T-helper 1 cell treated with Interleukin-12 subunit alpha and Interleukin-12 subunit beta and Interleukin-4 antibody, amounts not matched to agents 30 μg/mL and 1 μg/mL, for 36 hours (primary cell): Measurements from ENCODE around the gene SSPN.

Experiments
- H3K27ac Mint-ChIP-seq: one replicate; pipeline ENCODE4 v1.8.0; 2021; ENCODE audit warnings: mild to moderate bottlenecking, mixed read lengths
- H3K27me3 Mint-ChIP-seq: one replicate; pipeline ENCODE4 v1.8.0; 2021; ENCODE audit warnings: low read depth, mixed read lengths
- H3K36me3 Mint-ChIP-seq: one replicate; pipeline ENCODE4 v1.8.0; 2021; ENCODE audit warnings: low read depth, mixed read lengths
- H3K4me1 Mint-ChIP-seq: one replicate; pipeline ENCODE4 v1.8.0; 2021; ENCODE audit warnings: low read depth, mixed read lengths
- H3K4me3 Mint-ChIP-seq: one replicate; pipeline ENCODE4 v1.8.0; 2021; ENCODE audit warnings: mild to moderate bottlenecking, moderate library complexity, mixed read lengths
- H3K9me3 Mint-ChIP-seq: one replicate; pipeline ENCODE4 v1.8.0; 2021; ENCODE audit warnings: mixed read lengths

Gene SSPN

DNA sequence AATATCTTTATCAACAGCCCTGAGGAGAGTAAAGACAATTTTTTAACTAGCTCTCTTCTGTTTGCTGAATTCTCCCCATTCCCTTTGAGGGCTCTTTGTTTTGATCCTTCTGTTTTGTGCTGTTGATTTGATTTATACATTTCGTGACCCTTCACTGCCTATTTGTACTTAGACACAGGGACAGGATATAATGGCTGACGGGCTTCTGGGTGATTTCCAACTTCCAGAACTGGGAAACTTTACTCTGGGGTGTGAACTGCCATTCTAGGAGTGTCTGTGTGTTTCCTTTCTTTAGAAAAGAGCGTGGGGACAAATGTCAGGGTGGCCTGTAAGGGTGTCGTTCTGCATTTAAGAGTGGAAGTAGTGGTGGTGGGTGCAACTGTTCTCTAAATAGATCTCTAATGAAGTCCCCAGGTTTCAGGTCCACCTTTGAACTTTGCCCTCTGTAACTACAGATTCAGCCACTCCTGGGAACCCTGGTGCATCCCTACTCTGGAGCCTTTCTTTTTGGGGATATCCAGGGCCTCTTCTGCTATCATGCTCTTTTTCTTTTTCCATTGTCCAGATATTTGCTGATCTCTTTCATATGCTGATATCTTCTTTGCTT, 22.3 kb upstream of the SSPN start:
- H3K27me3 Mint-ChIP-seq: peaks cover 18% of the 10 kb centered on the region
- no peaks in the 10 kb centered on the region for H3K36me3 Mint-ChIP-seq
- H3K4me3 Mint-ChIP-seq: no peak overlapping the region
- H3K4me1 Mint-ChIP-seq: no peaks in the 10 kb centered on the region
- no peaks in the 10 kb centered on the region for H3K9me3 Mint-ChIP-seq
- H3K27ac Mint-ChIP-seq: no peak overlapping the region

GRCh38 chr12:26176725-26177124, 18.6 kb upstream of the SSPN start:
- Mint-ChIP-seq H3K4me3 (no peak overlapping the region), H3K9me3 (no peaks in the 10 kb centered on the region), H3K36me3 (no peaks in the 10 kb centered on the region), H3K27ac (no peak overlapping the region), H3K4me1 (no peaks in the 10 kb centered on the region), H3K27me3 (peaks cover 31% of the 10 kb centered on the region)

DNA sequence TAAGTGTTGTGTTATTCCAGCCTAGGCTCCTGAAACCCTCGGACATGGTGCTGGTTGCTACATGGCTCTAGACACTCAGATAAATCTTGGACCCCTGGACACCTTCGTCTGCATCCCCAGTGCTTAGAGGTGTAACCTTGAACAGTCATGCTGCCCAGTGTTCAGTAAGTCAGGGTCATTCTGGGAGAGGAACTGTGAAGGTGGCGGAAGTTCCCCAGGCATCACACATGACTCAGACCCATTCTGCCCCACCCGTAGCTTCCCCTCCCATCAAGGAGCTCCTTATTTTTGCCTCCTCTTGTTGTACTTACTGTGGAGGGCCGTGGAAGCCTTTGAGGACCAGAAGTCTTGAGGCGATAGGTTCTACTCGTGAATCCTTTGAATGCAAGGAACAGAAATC, 18.1 kb upstream of the SSPN start:
- Mint-ChIP-seq H3K9me3 (no peaks in the 10 kb centered on the region), H3K36me3 (no peaks in the 10 kb centered on the region), H3K4me1 (no peaks in the 10 kb centered on the region), H3K27ac (no peak overlapping the region), H3K4me3 (no peak overlapping the region), H3K27me3 (peaks cover 34% of the 10 kb centered on the region)

DNA sequence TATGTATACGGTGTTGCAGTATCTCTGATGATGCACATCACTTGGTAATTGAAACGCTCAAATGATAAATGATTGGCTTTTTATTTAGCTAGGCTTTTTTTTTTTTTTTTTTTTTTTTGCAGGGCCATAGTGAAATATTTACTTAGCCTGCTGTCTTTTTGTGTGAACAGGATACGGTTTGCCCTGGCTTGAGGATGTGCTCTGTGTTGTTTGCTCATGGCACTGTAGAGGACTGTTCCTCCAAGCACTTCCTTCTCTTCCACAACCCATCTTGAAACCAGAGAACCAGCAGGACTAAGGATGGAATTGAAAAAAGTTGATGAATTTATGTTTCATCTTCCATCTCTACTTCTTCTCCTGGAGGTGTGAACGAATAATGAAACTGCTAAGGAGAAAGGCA, 15.5 kb upstream of the SSPN start:
- H3K27me3 Mint-ChIP-seq: peaks cover 38% of the 10 kb centered on the region

GRCh38 chr12:26182377-26182776, 13.0 kb upstream of the SSPN start:
- H3K27me3 Mint-ChIP-seq: peaks cover 38% of the 10 kb centered on the region

More for the DNA sequence above, 15.5 kb upstream of the SSPN start:
- H3K9me3 Mint-ChIP-seq: no peaks in the 10 kb centered on the region
- no peaks in the 10 kb centered on the region for H3K4me1 Mint-ChIP-seq
- H3K27ac Mint-ChIP-seq: no peak overlapping the region
- no peaks in the 10 kb centered on the region for H3K36me3 Mint-ChIP-seq
- no peak overlapping the region for H3K4me3 Mint-ChIP-seq

GRCh38 chr12:26185532-26186320, 9.6 kb upstream of the SSPN start:
- Mint-ChIP-seq H3K27ac (no peak overlapping the region), H3K4me3 (no peak overlapping the region), H3K4me1 (no peaks in the 10 kb centered on the region), H3K27me3 (peaks cover 46% of the 10 kb centered on the region), H3K36me3 (no peaks in the 10 kb centered on the region), H3K9me3 (no peaks in the 10 kb centered on the region)

More at GRCh38 chr12:26182377-26182776, 13.0 kb upstream of the SSPN start:
- Mint-ChIP-seq H3K4me1 (no peaks in the 10 kb centered on the region), H3K36me3 (no peaks in the 10 kb centered on the region), H3K27ac (no peak overlapping the region), H3K4me3 (no peak overlapping the region), H3K9me3 (no peaks in the 10 kb centered on the region)

- no peak overlapping the region for H3K27ac Mint-ChIP-seq
- no peaks in the 10 kb centered on the region for H3K9me3 Mint-ChIP-seq
- H3K36me3 Mint-ChIP-seq: no peaks in the 10 kb centered on the region
- no peaks in the 10 kb centered on the region for H3K4me1 Mint-ChIP-seq
- H3K27me3 Mint-ChIP-seq: peaks cover 45% of the 10 kb centered on the region
- H3K4me3 Mint-ChIP-seq: no peak overlapping the region
These were observed 8.2 kb upstream of the SSPN start for GRCh38 chr12:26187014-26187798.

DNA sequence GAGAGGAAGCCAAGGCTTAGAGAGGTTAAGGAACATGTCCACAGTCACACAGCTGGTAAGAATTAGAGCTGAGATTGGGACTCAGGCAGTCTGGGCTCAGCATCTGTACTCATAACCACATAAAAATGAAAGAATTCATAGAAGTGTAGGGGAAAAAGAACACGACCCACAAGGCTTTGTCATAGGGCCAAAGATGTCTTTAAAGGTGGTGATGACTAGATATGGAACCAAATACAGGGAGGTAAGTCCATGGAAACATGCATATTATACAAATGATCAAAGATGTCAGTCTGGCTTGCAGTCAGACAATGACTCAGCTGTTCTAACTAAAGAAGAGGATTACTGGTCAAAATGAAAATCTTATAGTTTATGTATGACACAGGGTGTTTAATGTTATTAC, 7.2 kb upstream of the SSPN start:
- Mint-ChIP-seq H3K27me3 (peaks cover 47% of the 10 kb centered on the region), H3K4me1 (no peaks in the 10 kb centered on the region), H3K36me3 (no peaks in the 10 kb centered on the region), H3K9me3 (no peaks in the 10 kb centered on the region), H3K4me3 (no peak overlapping the region), H3K27ac (no peak overlapping the region)

DNA sequence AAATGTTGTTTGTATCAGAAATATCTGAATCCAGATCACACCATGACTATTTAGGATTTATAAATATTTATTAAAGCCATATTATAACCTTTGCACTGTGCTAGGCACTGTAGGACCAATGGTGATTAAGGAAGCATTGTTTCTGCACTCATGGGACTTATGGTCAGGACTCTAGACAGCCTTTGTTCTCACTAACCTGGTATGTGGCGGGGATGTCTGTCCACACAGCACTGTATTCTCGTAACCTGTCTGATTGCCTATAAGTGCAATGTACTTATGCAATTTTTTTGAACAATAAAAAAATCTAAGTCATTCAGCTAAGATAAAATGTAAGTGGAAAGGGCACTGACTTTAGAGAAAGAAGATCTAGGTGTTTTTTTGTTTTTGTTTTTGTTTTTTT, 6.7 kb upstream of the SSPN start:
- Mint-ChIP-seq H3K27me3 (peaks cover 46% of the 10 kb centered on the region), H3K4me3 (no peak overlapping the region), H3K36me3 (no peaks in the 10 kb centered on the region), H3K9me3 (no peaks in the 10 kb centered on the region), H3K4me1 (no peaks in the 10 kb centered on the region), H3K27ac (no peak overlapping the region)

GRCh38 chr12:26192142-26192541, 3.2 kb upstream of the SSPN start:
- Mint-ChIP-seq H3K4me3 (no peak overlapping the region), H3K9me3 (no peaks in the 10 kb centered on the region), H3K27me3 (peaks cover 72% of the 10 kb centered on the region), H3K36me3 (no peaks in the 10 kb centered on the region), H3K27ac (no peak overlapping the region), H3K4me1 (peaks cover 5% of the 10 kb centered on the region)

- Mint-ChIP-seq H3K4me3 (no peak overlapping the region), H3K36me3 (no peaks in the 10 kb centered on the region), H3K27me3 (peaks cover 75% of the 10 kb centered on the region), H3K4me1 (peaks cover 5% of the 10 kb centered on the region), H3K9me3 (no peaks in the 10 kb centered on the region), H3K27ac (no peak overlapping the region)
These were observed 1.8 kb upstream of the SSPN start for GRCh38 chr12:26193539-26193938.

- Mint-ChIP-seq H3K9me3 (no peaks in the 10 kb centered on the region), H3K4me1 (peaks cover 5% of the 10 kb centered on the region), H3K27me3 (peaks cover 66% of the 10 kb centered on the region), H3K27ac (no peak overlapping the region), H3K36me3 (no peaks in the 10 kb centered on the region), H3K4me3 (peak overlapping the region; percentile 62)
These were observed 458 bp downstream of the SSPN start for GRCh38 chr12:26195641-26196420.

DNA sequence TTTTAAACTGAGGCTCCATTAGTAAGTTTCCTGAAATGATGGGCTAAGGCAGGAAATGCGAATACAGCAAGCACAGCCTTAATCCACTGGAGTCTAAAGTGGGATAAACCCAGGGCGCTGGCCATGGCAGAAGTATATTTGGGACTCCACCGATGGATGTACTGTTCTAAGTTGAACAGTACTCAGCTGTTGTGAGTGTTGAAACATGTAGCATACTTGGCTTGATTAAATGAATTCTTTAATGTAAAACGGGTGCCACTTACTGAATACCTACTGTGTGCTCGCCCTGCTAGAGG, 996 bp downstream of the SSPN start:
- Mint-ChIP-seq H3K27ac (no peak overlapping the region), H3K27me3 (peaks cover 60% of the 10 kb centered on the region), H3K4me3 (no peak overlapping the region), H3K36me3 (no peaks in the 10 kb centered on the region), H3K9me3 (no peaks in the 10 kb centered on the region), H3K4me1 (peaks cover 5% of the 10 kb centered on the region)

GRCh38 chr12:26197832-26198231, 2.5 kb downstream of the SSPN start:
- Mint-ChIP-seq H3K36me3 (no peaks in the 10 kb centered on the region), H3K27ac (no peak overlapping the region), H3K4me3 (no peak overlapping the region), H3K4me1 (peaks cover 5% of the 10 kb centered on the region), H3K27me3 (peaks cover 56% of the 10 kb centered on the region), H3K9me3 (no peaks in the 10 kb centered on the region)
